HepG2 (cell line): ENCODE results near the gene RUNDC1. TPM values are rescaled to one million over a fixed set of nuclear protein-coding genes. Genes with fewer than 3 reads are reported as not detected.

Experiments
- ARID5B ChIP-seq: IDR thresholded peaks from 2 replicates; pipeline ENCODE4 v1.4.0; 2020; ENCODE audit warnings: mild to moderate bottlenecking, missing genetic modification reagents
- ATAD3A ChIP-seq: sonication (generic); formaldehyde crosslinking; IDR thresholded peaks from 2 replicates; pipeline ENCODE4 v1.4.0; 2020; ENCODE audit warnings: missing genetic modification reagents
- BORCS8-MEF2B ChIP-seq: sonication (generic); formaldehyde crosslinking; IDR thresholded peaks from 2 replicates; pipeline ENCODE4 v1.8.0; 2022; ENCODE audit warnings: mild to moderate bottlenecking, missing genetic modification reagents
- CEBPG ChIP-seq: IDR thresholded peaks from 2 replicates; pipeline ENCODE4 v1.6.1; 2016
- DBP ChIP-seq: sonication (generic); formaldehyde crosslinking; IDR thresholded peaks from 2 replicates; pipeline ENCODE4 v1.4.0; 2020; ENCODE audit warnings: missing genetic modification reagents; ENCODE audit errors: not compliant biosample characterization
- HNF1A ChIP-seq, 2 experiments: sonication (generic) in 1 of 2; formaldehyde crosslinking in 1 of 2; IDR thresholded peaks; 2 replicates each; pipeline versions ENCODE4 v1.4.0 to v1.6.1; 2016 to 2020; ENCODE audit warnings: borderline replicate concordance in 1 of 2, low read depth in 1 of 2, mild to moderate bottlenecking in 1 of 2, missing genetic modification reagents in 1 of 2
- MAFF ChIP-seq: IDR thresholded peaks from 2 replicates; pipeline ENCODE4 v1.6.1; 2011; ENCODE audit warnings: low read depth, low read length, improper control_type of control experiment
- PTBP1 ChIP-seq: fragments of 200-400 bp; formaldehyde crosslinking; IDR thresholded peaks from 2 replicates; pipeline ENCODE4 v1.6.1; 2018; ENCODE audit warnings: low read length, low read depth; ENCODE audit not compliant: poor library complexity, severe bottlenecking
- RELA ChIP-seq: sonication (generic); formaldehyde crosslinking; IDR thresholded peaks from 2 replicates; pipeline ENCODE4 v1.4.0; 2020; ENCODE audit warnings: missing genetic modification reagents
- SOX6 ChIP-seq, 2 experiments: fragments of 450-650 bp in 1 of 2; sonication (generic) in 1 of 2; formaldehyde crosslinking in 1 of 2; IDR thresholded peaks; 2 replicates each; pipeline versions ENCODE4 v1.4.0 to v1.6.1; 2017 to 2020; ENCODE audit warnings: antibody characterized with exemption in 1 of 2, mild to moderate bottlenecking in 1 of 2, missing genetic modification reagents in 1 of 2
- ZBTB21 ChIP-seq: sonication (generic); formaldehyde crosslinking; IDR thresholded peaks from 2 replicates; pipeline ENCODE4 v1.4.0; 2020; ENCODE audit warnings: missing genetic modification reagents
- ZFP90 ChIP-seq: sonication (generic); formaldehyde crosslinking; IDR thresholded peaks from 2 replicates; pipeline ENCODE4 v1.8.0; 2022; ENCODE audit warnings: missing genetic modification reagents, mild to moderate bottlenecking, inconsistent platforms, borderline replicate concordance
- ZNF101 ChIP-seq: sonication (generic); formaldehyde crosslinking; IDR thresholded peaks from 2 replicates; pipeline ENCODE4 v1.4.0; 2020; ENCODE audit warnings: mild to moderate bottlenecking, low read depth, missing genetic modification reagents, borderline replicate concordance
- ZNF7 ChIP-seq: IDR thresholded peaks from 2 replicates; pipeline ENCODE4 v1.6.1; 2016; ENCODE audit warnings: missing biosample characterization, missing genetic modification reagents
- polyA plus RNA-seq, 8 experiments: library from polyadenylated mRNA; depleted of rRNA in 3 of 8; stranded (reverse) in 7 of 8; unstranded in 1 of 8; fragments of >200 nt; fragmentation: Illumina TruSeq in 4 of 8; extraction: Trizol in 4 of 8; gene quantifications; 2 replicates each; pipeline versions ENCODE4 v1.2.1 to v1.2.3, GENCODE V29; 2011 to 2016; ENCODE audit warnings: low read depth in 4 of 8, missing spikeins in 1 of 8, mixed read lengths in 1 of 8; ENCODE audit not compliant: insufficient read depth in 1 of 8
- total RNA-seq, 5 experiments: library from RNA; depleted of rRNA; stranded (reverse); fragments of >200 nt; fragmentation: Illumina TruSeq; extraction: Trizol; gene quantifications; 2 replicates each; pipeline ENCODE4 v1.2.3, GENCODE V29; 2016; ENCODE audit warnings: low read depth in 1 of 5
- TF ChIP-seq, protein P1 (sequence below): sonication (generic); formaldehyde crosslinking; IDR thresholded peaks from 2 replicates; pipeline ENCODE4 v1.8.1; 2023; ENCODE audit warnings: mild to moderate bottlenecking, inconsistent platforms, moderate library complexity, missing genetic modification reagents, borderline replicate concordance
- TF ChIP-seq, protein P2 (sequence below): sonication (generic); formaldehyde crosslinking; conservative IDR thresholded peaks from 2 replicates; pipeline ENCODE4 v1.8.0; 2022; ENCODE audit warnings: mild to moderate bottlenecking, moderate library complexity, missing genetic modification reagents

The RUNDC1 gene
- total and polyA plus RNA-seq, 2 of the 13 experiments (the other 11 are each of a cell fraction or from before 2014, with no cell fraction given): 10.3 to 11.4 TPM

DNA sequence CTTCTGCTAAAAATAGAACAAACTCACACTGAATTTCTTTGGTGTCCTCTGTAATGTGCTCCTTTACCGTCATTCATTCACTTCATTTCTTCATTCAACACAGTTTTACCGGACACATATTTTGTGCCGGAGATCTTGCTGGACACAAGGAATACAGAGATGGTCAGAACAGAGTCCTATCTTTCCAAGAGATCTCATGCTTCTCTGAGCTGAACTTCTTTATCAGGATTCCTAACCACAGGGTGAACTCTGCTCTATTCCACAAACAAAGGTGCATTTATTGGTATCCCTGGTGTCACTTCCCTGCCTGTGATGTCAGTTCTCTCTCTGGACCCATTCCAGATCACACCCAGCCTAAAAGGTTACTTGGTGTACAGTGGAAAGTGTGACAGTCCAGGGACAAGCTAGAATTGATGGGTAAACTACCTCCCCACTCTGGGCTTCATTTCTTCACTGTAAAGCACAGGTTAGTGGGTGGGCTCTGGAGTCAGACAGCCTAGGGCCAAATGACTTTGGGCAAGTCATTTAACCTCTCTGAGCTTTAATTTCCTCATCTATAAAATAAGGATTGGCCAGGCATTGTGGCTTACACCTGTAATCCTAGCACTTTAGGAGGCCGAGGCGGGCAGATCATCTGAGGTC lies 30.4 kb downstream of the RUNDC1 start (continued):
- TF ChIP-seq HNF1A (IDR thresholded peaks at IDR 0.05; ENCODE audit: low read depth): no peak; the same call in 1 of the 2 replicates
- no peak; the same call in 1 of the 2 replicates for TF ChIP-seq HNF1A (CRISPR knock-in tag; IDR thresholded peaks at IDR 0.05; ENCODE audit: borderline replicate concordance)
- no peak for TF ChIP-seq PTBP1
- TF ChIP-seq ZFP90 (CRISPR knock-in tag): no peak
- no peak for TF ChIP-seq MAFF
- peak; percentile 93 for TF ChIP-seq ARID5B (CRISPR knock-in tag)
- TF ChIP-seq, protein P1, sequence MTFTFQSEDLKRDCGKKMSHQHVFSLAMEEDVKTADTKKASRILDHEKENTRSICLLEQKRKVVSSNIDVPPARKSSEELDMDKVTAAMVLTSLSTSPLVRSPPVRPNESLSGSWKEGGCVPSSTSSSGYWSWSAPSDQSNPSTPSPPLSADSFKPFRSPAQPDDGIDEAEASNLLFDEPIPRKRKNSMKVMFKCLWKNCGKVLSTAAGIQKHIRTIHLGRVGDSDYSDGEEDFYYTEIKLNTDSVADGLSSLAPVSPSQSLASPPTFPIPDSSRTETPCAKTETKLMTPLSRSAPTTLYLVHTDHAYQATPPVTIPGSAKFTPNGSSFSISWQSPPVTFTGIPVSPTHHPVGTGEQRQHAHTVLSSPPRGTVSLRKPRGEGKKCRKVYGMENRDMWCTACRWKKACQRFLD (CRISPR knock-in tag): no peak
- TF ChIP-seq RELA (CRISPR knock-in tag): no peak
- no peak for TF ChIP-seq ZNF7 (CRISPR knock-in tag)
- TF ChIP-seq SOX6 (IDR thresholded peaks at IDR 0.05): no peak
- peak; percentile 89 for TF ChIP-seq SOX6 (CRISPR knock-in tag; IDR thresholded peaks at IDR 0.05)
- TF ChIP-seq, protein P2, sequence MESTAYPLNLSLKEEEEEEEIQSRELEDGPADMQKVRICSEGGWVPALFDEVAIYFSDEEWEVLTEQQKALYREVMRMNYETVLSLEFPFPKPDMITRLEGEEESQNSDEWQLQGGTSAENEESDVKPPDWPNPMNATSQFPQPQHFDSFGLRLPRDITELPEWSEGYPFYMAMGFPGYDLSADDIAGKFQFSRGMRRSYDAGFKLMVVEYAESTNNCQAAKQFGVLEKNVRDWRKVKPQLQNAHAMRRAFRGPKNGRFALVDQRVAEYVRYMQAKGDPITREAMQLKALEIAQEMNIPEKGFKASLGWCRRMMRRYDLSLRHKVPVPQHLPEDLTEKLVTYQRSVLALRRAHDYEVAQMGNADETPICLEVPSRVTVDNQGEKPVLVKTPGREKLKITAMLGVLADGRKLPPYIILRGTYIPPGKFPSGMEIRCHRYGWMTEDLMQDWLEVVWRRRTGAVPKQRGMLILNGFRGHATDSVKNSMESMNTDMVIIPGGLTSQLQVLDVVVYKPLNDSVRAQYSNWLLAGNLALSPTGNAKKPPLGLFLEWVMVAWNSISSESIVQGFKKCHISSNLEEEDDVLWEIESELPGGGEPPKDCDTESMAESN: peak; percentile 67; the same call in 1 of the 2 replicates
- no peak for TF ChIP-seq DBP (CRISPR knock-in tag)
- TF ChIP-seq ZBTB21 (CRISPR knock-in tag): peak; percentile 94
- no peak for TF ChIP-seq ATAD3A (CRISPR knock-in tag)
- no peak for TF ChIP-seq BORCS8-MEF2B (CRISPR knock-in tag)
- peak; percentile 63 for TF ChIP-seq CEBPG (CRISPR knock-in tag)
- no peak for TF ChIP-seq ZNF101
